Measurements from ENCODE around the gene FAM3C.

GRCh38 chr7:121303422-121304101 is 92.5 kb downstream of the FAM3C start:
- TF ChIP-seq, protein P1, sequence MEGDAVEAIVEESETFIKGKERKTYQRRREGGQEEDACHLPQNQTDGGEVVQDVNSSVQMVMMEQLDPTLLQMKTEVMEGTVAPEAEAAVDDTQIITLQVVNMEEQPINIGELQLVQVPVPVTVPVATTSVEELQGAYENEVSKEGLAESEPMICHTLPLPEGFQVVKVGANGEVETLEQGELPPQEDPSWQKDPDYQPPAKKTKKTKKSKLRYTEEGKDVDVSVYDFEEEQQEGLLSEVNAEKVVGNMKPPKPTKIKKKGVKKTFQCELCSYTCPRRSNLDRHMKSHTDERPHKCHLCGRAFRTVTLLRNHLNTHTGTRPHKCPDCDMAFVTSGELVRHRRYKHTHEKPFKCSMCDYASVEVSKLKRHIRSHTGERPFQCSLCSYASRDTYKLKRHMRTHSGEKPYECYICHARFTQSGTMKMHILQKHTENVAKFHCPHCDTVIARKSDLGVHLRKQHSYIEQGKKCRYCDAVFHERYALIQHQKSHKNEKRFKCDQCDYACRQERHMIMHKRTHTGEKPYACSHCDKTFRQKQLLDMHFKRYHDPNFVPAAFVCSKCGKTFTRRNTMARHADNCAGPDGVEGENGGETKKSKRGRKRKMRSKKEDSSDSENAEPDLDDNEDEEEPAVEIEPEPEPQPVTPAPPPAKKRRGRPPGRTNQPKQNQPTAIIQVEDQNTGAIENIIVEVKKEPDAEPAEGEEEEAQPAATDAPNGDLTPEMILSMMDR (IDR thresholded peaks at IDR 0.05) = no peak
- TF ChIP-seq EZH2 (IDR thresholded peaks at IDR 0.05; ENCODE audit: borderline replicate concordance, insufficient read depth, low read depth, low read length, poor library complexity, severe bottlenecking) = no peak

Data from B cell (primary cell).